Activated CD4-positive, alpha-beta T cell treated with anti-CD3 and anti-CD28 coated beads, Interleukin-2, amount 50 U/mL, for 1 hour (primary cell): ENCODE data around the gene PSMB9.
"Not testable (repeated sequence)": the region's sequence is repeated elsewhere in the genome, so short reads cannot be mapped to it uniquely, and the experiment has no call there.

Experiments used
- DNase-seq: peaks from one replicate; pipeline ENCODE4 v3.0.0-alpha.2; 2020

The PSMB9 gene

DNA sequence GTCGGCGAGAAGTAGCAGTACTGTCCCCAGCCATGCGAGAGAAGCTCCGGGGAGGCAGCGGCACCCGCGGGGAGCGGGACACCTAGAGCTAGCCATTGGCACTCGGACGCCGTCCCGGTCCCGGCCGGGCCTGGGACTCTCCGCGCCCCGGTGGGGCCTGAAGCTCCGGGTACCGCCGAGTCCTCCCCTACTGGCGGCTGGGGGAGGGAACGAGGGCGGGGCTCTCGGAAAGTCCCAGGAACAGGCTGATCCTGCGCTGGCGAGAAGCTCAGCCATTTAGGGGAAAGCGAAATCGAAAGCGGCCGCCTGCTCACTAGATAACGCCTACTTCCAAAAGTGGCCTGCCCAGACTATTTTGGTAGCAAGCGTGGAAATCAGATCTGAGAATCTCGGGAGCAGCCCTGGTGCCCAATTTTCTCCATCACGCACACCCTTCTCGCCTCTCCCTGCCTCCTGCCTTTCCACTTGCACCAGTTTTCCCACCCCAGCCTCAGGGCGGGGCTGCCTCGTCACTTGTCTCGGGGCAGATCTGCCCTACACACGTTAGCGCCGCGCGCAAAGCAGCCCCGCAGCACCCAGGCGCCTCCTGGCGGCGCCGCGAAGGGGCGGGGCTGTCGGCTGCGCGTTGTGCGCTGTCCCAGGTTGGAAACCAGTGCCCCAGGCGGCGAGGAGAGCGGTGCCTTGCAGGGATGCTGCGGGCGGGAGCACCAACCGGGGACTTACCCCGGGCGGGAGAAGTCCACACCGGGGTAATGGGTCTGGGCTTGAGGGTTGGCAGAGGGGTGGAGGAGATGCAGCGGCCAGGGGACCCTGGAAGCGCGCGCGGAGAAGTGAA, at the start of gene PSMB9, which contains the start of gene TAP1:
TSS of gene PSMB9 (plus strand) at position 652 of the 835 bp plus-strand sequence. CDS start at position 690, 38 bp downstream.
TSS of gene TAP1 (minus strand) at position 164 of the 835 bp plus-strand sequence. CDS start at position 96, 68 bp downstream.
- peak; percentile 93 for DNase-seq

DNA sequence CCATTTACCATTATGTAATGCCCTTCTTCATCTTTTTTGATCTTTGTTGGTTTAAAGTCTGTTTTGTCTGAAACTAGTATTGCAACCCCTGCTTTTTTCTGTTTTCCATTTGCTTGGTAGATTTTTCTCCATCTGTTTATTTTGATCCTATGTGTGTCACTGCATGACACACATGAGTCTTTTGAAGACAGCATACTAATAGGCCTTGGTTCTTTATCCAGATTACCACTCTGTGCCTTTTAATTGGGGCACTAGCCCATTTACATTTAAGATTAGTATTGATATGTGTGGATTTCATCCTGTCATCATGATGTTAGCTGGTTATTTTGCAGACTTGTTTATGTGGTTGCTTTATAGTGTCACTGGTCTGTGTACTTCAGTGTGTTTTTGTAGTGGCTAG, 48.6 kb upstream of the PSMB9 start:
- not testable (repeated sequence) for DNase-seq

- DNase-seq: no peak
These were observed 46.9 kb upstream of the PSMB9 start for GRCh38 chr6:32807020-32807580.

DNA sequence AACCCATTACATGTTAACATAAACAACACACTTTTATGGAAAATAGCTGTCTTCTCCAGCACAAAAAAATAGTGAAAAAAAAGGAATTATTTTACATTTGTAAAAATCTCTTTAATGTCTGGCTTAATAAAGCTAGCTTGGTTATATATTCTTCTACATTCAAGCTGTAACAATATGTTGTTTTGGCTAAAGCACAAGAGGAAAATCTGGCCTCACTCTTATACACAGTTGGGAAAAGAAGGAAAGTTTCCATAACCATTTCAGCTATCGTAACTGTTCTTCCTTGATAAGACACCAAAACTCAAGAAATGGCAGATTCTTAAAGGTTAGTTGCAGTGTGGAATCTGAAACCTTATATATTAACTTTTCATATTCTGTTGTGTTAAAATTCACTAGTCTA, 44.8 kb upstream of the PSMB9 start:
- DNase-seq: no peak

GRCh38 chr6:32814145-32814544, 39.8 kb upstream of the PSMB9 start:
- DNase-seq: no peak

DNA sequence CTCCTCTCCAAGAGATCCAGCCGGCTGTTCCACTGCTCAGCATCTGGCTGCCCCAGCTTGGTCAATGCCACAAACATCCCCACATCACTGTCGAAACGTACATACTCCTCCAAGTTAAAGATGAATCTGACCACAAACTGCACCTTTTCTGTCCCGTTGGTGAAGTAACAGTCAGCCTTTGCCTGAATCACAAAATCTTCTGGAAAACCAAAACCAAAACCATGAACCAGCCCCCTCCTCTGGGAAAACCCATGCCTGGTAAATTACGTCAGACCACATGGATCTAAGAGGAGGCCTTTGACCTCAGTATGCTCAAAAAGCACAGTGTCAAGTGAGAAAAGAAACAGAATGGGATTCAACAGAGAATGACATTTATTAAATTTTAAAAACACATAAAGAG, 38.9 kb upstream of the PSMB9 start:
- no peak for DNase-seq

GRCh38 chr6:32815996-32816395, 38.0 kb upstream of the PSMB9 start:
- no peak for DNase-seq

DNA sequence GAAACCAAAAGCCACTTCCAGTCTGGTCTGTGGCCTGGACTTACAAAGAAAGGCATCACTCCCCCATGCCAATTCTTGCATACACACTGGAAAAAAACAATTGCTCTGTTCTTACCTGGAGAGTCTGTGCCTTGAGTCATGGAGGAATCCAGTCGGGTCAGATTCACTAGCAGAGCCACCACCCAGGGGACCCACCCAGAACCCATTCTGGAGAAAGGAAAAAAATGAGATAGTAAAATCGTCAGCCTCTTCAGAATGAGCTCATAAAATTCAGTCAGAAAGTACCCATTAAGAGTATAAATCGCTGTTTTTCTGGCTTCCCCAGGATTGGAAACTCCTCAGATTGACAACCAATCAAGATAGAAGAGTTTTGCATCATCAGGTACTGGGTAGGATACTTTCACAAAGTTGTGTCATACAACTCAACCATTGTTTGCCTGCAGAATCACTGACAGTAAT, 37.2 kb upstream of the PSMB9 start, which contains the start of gene HLA-DOB:
TSS of gene HLA-DOB (minus strand) at position 257 of the 459 bp plus-strand sequence. CDS start at position 206, 51 bp downstream.
- no peak for DNase-seq

DNA sequence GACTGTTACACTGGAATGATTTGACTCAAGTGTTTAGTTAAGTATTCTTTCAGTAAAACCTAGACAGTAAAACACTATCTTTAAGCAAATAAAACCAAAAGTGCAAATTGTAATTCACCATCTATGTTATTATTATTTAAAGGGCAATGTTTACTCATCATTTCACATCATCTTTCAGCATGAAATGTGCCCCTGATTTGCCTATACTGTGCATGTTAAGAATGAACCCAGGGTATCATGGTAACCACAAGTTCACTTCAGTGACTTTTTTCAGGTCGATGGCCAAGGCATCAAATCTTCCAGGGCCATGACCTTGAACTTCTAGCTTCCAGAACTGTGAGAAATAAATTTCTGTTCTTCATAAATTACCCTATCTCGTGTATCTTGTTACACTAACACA, 35.1 kb upstream of the PSMB9 start:
- DNase-seq: no peak

GRCh38 chr6:32819729-32820128, 34.3 kb upstream of the PSMB9 start:
- DNase-seq: no peak

DNA sequence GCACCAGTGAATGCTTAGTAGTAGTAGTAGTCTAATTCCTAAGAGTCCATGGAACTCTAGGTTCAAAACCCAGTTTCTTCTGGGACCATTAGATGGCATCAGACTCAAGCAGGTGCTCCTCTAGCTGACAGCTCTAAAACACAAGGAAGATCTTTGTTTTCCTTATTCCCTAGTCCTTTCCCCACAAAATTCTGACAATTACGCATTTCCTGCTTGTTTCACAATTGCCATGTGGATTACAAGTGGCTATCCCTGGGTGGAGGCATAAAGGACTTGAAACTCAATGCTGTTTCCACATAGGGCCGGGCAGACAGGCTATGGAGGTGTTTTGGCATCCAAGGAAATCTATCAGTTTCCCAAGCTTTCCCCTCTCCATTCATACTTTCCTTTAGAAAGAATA, 28.0 kb upstream of the PSMB9 start:
- no peak for DNase-seq

GRCh38 chr6:32827025-32827424, 27.0 kb upstream of the PSMB9 start:
- DNase-seq: no peak

DNA sequence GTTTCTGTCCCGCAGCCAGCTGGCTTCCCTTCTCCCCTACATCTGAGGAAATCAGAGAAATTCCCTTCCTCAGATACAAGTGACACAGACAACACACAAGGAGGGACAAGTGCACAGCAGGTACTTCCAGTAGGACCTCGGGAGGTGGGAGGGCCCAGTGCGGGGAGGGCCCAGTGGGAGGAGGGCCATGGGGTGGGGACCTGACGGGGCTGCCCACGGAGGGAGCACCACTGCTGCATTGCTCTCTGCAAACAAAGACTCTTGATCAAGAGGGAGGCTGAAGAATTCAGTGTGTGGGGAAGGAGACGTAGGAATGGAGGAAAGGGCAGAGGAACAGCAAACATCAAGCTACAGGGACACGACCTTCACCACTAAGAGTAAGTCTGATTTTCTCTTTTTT, 24.5 kb upstream of the PSMB9 start:
- no peak for DNase-seq

DNA sequence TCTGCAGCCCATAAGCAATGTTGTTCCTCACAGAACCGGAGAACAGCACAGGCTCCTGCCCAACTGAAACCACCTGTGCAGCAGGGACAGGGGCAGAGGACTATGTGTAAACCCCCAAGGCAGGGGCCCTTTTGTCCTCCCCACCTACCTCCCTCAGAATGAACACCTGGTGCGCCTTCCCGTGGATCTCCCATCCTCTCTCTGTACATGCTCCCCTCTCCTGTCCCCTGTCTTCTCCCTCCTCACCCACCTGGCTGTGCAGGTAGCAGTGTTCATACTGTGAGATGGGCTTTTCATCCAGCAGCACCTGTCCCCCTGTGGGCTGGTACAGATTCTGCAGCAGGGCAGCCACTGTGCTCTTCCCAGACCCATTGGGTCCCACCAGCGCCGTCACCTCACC, 24.0 kb upstream of the PSMB9 start:
- DNase-seq: no peak

- DNase-seq: no peak
These were observed 23.1 kb upstream of the PSMB9 start for GRCh38 chr6:32830936-32831335.

DNA sequence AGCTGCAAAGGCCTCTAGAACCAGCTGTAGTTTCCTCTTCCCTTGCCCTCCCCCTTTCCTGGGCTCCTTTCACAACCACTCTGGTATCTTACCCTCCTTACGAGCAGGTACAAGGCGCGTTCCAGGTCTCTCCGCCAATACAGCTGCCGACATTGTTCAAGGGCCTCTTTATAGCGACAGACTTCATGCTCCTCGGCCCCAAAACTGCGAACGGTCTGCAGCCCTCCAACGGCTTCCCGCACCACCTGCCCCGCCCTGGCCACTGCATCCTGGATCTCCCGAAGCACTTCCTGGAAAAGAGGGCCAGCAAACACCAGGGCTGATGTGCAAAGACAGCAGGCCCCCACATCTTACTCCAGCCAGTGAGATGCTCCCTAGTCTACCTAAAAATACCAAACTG, 21.5 kb upstream of the PSMB9 start:
- DNase-seq: no peak

- no peak for DNase-seq
These were observed 20.3 kb upstream of the PSMB9 start for GRCh38 chr6:32833664-32834063.

- no peak for DNase-seq
These were observed 18.7 kb upstream of the PSMB9 start for GRCh38 chr6:32835167-32835893.

GRCh38 chr6:32836873-32837272, 17.1 kb upstream of the PSMB9 start:
- no peak for DNase-seq

- DNase-seq: no peak
These were observed 16.3 kb upstream of the PSMB9 start for GRCh38 chr6:32837651-32838113.

- DNase-seq: peak; percentile 99
These were observed 15.7 kb upstream of the PSMB9 start, which contains the start of gene TAP2 for GRCh38 chr6:32838114-32838958. Gene TAP2 (minus strand): TSS chr6:32838739. CDS start chr6:32838233, 506 bp downstream.

DNA sequence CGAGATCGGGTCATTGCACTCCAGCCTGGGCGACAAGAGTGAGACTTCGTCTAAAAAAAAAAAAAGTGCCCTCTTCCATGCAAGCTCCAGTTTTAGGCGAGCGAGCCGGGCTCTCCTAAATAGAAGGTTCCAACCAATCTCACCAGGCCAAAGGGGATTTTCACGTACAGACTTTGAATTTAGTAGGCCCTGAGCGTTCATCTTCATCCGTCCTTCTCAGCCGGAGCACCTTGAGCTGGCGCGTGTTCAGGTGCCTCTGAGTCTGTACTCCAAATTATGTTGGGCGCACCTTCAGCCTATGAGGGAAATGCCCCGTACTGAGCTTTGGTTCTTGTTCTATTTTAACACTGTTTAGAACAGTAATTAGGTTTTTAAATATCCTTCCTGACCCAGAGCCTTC, 14.6 kb upstream of the PSMB9 start:
- no peak for DNase-seq
